Measurements from ENCODE around the gene ATG4B. TPM values are rescaled to one million over a fixed set of nuclear protein-coding genes. Genes with fewer than 3 reads are reported as not detected.

ATG4B gene
- total and polyA plus RNA-seq, 2 of the 8 experiments (the other 6 are each of a cell fraction or from before 2014, with no cell fraction given) = 103 to 155 TPM

- TF ChIP-seq CHD7 (IDR thresholded peaks at IDR 0.05; ENCODE audit: insufficient replicate concordance, low read length) (no peak), ZNF274 (IDR thresholded peaks at IDR 0.05; ENCODE audit: borderline replicate concordance, extremely low read depth, low read length) (no peak), PHF8 (conservative IDR thresholded peaks at IDR 0.05; ENCODE audit: low read depth, low read length) (no peak)
Measured at GRCh38 chr2:241635756-241636155, 1.7 kb upstream of the ATG4B start (continued).

Data from H1 (cell line).